SK-N-MC (cell line): ENCODE results near the gene CALCOCO2.

Source experiments
- EZH2 ChIP-seq: fragments of 200-600 bp; sonication (generic); IDR thresholded peaks from one replicate; pipeline ENCODE4 v1.6.1; 2017; ENCODE audit warnings: antibody characterized with exemption
- FOXP2 ChIP-seq: optimal IDR thresholded peaks from 2 replicates; pipeline ENCODE3; 2011; ENCODE audit warnings: mild to moderate bottlenecking, moderate library complexity; ENCODE audit not compliant: insufficient read depth; ENCODE audit errors: extremely low read length, control extremely low read depth
- POLR2AphosphoS5 ChIP-seq: IDR thresholded peaks from 2 replicates; pipeline ENCODE4 v1.6.1; 2012; ENCODE audit warnings: mild to moderate bottlenecking, low read depth, low read length, borderline replicate concordance

DNA sequence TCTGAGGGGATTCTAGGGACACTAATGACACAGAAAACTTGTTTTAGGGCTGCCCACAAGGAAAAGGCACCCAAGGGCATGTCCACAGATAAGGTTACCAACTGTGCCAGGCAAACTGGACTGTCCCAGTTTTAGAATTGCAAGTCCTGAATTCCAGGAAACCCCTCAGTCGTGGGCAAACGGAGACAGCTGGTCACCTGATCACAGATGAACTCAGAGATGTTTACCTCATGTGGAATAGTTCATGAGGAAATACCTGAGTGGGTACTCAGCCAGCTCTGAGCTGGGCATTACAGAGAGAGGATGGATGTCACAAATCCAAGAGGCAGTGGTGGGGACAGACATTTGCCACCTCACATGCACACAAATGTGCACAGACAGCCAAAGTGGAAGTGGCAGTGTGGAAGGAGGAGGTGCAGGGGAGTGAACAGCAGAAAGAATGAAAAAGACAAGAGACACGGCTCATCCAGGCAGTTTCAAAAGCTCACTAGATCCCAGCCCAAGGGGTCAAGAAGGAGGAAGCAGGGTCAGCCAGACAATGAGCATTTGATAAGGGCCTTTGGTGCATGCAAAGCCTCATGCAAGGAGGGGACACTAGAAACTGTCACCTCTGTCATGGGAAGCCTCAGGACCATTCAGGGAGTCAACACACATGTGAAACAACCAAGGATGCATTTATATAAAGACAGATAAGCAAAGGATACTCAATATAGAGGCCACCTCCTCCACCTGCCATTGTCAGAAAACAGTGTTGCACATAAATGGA lies 38.6 kb upstream of the CALCOCO2 start:
- no peak for TF ChIP-seq EZH2
- TF ChIP-seq FOXP2, result no peak
- no peak for TF ChIP-seq POLR2AphosphoS5
